Measurements from ENCODE around the gene C1QTNF6.

C1QTNF6 gene

GRCh38 chr22:37190262-37190780 is 2.3 kb upstream of the C1QTNF6 start:
- DNase-seq (ENCODE audit: low read depth): no peak

GRCh38 chr22:37188901-37189466 is 937 bp upstream of the C1QTNF6 start:
- no peak for DNase-seq (ENCODE audit: low read depth)

GRCh38 chr22:37187552-37187890 is 526 bp downstream of the C1QTNF6 start:
- DNase-seq (ENCODE audit: low read depth): no peak

GRCh38 chr22:37186997-37187522 is 987 bp downstream of the C1QTNF6 start:
- no peak for DNase-seq (ENCODE audit: low read depth)

- DNase-seq (ENCODE audit: low read depth): peak; percentile 88
Measured at GRCh38 chr22:37186228-37186996, 1.6 kb downstream of the C1QTNF6 start.

GRCh38 chr22:37185646-37186227 is 2.3 kb downstream of the C1QTNF6 start:
- no peak for DNase-seq (ENCODE audit: low read depth)

- no peak for DNase-seq (ENCODE audit: low read depth)
Measured at GRCh38 chr22:37184816-37185541, 3.1 kb downstream of the C1QTNF6 start.

GRCh38 chr22:37184380-37184755 is 3.7 kb downstream of the C1QTNF6 start:
- no peak for DNase-seq (ENCODE audit: low read depth)

GRCh38 chr22:37183432-37184379 is 4.3 kb downstream of the C1QTNF6 start:
- DNase-seq (ENCODE audit: low read depth): no peak

GRCh38 chr22:37182949-37183245 is 5.2 kb downstream of the C1QTNF6 start:
- DNase-seq (ENCODE audit: low read depth): no peak

- no peak for DNase-seq (ENCODE audit: low read depth)
Measured at GRCh38 chr22:37182101-37182948, 5.7 kb downstream of the C1QTNF6 start.

- no peak for DNase-seq (ENCODE audit: low read depth)
Measured at GRCh38 chr22:37181681-37182080, 6.4 kb downstream of the C1QTNF6 start.

- DNase-seq (ENCODE audit: low read depth): no peak
Measured at GRCh38 chr22:37180531-37181231, 7.4 kb downstream of the C1QTNF6 start.

- DNase-seq (ENCODE audit: low read depth): no peak
Measured at GRCh38 chr22:37179622-37180420, 8.2 kb downstream of the C1QTNF6 start.

GRCh38 chr22:37179126-37179470 is 8.9 kb downstream of the C1QTNF6 start:
- no peak for DNase-seq (ENCODE audit: low read depth)

- DNase-seq (ENCODE audit: low read depth): peak; percentile 58
Measured at GRCh38 chr22:37178350-37179125, 9.5 kb downstream of the C1QTNF6 start.

- no peak for DNase-seq (ENCODE audit: low read depth)
Measured at GRCh38 chr22:37177755-37178154, 10.3 kb downstream of the C1QTNF6 start.

GRCh38 chr22:37177221-37177620 is 10.8 kb downstream of the C1QTNF6 start:
- DNase-seq (ENCODE audit: low read depth): no peak
